CD4-positive, alpha-beta T cell treated with Interleukin-15 for 4 hours (primary cell): ENCODE measurements around the gene KIAA1191.
"Not testable (repeated sequence)": the region's sequence is repeated elsewhere in the genome, so short reads cannot be mapped to it uniquely, and the experiment has no call there.

Experiments used
- DNase-seq: peaks from one replicate; pipeline ENCODE4 v3.0.0-alpha.2; 2020; ENCODE audit warnings: low spot score

Gene KIAA1191

GRCh38 chr5:176317534-176318374, 43.8 kb downstream of the KIAA1191 start:
- no peak for DNase-seq

DNA sequence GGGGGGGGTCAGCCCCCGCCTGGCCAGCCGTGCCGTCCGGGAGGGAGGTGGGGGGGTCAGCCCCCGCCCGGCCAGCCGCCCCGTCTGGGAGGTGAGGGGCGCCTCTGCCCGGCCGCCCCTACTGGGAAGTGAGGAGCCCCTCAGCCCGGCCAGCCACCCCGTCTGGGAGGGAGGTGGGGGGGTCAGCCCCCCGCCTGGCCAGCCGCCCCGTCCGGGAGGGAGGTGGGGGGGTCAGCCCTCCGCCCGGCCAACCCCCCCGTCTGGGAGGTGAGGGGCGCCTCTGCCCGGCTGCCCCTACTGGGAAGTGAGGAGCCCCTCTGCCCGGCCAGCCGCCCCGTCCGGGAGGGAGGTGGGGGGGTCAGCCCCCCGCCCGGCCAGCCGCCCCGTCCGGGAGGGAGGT, 56.2 kb downstream of the KIAA1191 start:
- not testable (repeated sequence) for DNase-seq
